ENCODE measurements around the gene OTOGL. TPM values are rescaled to one million over a fixed set of nuclear protein-coding genes. Genes with fewer than 3 reads are reported as not detected.

The OTOGL gene
- total and polyA plus RNA-seq, 9 donors, result 0.05 to 0.26 (median 0.12) TPM; not detected in 2

DNA sequence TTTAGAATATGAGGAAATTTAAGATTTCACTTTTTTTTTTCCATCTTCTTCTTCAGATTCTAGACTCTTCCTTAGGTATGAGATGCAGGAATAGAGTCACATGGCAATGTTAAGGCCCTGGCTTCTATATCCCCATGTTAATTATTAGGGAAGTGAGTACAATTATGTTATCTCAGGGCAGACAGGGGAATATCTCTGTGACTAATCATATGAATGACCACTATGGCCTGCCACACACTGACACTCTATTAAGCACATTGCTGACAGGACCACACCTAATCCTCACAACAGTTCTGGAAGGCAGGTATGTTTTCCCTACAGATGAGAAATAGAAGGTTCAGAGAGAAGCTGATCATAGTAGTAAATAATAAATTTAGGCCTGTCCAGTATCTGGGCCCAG lies 275.3 kb downstream of the OTOGL start:
- H3K4me1 ChIP-seq (ENCODE audit: insufficient read depth), result no peaks in the 10 kb centered on the region
- intact Hi-C loops (cut with DNase I), result no loop called here
- H3K9me3 ChIP-seq, result no peaks in the 10 kb centered on the region
- TF ChIP-seq POLR2A (IDR thresholded peaks at IDR 0.05) (no peak), EP300 (IDR thresholded peaks at IDR 0.05) (no peak)
- TF ChIP-seq, protein P1, sequence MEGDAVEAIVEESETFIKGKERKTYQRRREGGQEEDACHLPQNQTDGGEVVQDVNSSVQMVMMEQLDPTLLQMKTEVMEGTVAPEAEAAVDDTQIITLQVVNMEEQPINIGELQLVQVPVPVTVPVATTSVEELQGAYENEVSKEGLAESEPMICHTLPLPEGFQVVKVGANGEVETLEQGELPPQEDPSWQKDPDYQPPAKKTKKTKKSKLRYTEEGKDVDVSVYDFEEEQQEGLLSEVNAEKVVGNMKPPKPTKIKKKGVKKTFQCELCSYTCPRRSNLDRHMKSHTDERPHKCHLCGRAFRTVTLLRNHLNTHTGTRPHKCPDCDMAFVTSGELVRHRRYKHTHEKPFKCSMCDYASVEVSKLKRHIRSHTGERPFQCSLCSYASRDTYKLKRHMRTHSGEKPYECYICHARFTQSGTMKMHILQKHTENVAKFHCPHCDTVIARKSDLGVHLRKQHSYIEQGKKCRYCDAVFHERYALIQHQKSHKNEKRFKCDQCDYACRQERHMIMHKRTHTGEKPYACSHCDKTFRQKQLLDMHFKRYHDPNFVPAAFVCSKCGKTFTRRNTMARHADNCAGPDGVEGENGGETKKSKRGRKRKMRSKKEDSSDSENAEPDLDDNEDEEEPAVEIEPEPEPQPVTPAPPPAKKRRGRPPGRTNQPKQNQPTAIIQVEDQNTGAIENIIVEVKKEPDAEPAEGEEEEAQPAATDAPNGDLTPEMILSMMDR (IDR thresholded peaks at IDR 0.05), result no peak
- H3K27me3 ChIP-seq, result no peaks in the 10 kb centered on the region
- H3K27ac ChIP-seq, result no peak overlapping the region
- H3K4me3 ChIP-seq, result no peak overlapping the region
- DNase-seq, result no peak
- H3K36me3 ChIP-seq, result no peaks in the 10 kb centered on the region

DNA sequence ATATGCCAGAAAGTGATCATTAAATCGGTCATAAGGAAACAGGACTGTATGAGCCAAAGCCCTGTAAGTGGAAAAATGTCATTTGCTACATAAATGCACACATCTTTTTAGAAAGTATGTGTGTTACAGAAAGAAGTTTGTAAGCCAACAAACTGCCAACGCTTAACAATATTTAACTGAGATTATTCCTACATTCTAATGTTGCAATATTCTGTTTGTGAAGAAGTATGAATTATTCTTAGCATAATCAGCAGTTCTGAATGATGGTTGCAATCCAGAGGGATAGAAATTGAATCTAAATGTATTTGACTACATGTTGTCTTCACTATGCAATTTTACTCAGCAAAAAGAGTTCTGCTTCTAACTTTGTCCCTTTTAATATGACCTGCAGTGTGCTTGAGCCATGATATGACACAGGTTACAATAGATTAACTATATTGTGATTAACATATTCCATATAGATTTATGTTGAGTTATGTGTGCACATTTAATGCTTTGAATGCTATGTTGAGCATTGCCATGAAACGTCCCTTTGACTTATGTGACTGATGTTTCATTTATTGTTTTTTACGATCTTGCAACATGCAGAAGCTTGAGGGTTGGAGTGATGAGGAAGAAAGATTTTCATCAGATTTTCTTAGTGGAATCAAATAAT lies 277.9 kb downstream of the OTOGL start:
- TF ChIP-seq POLR2A (IDR thresholded peaks at IDR 0.05) (no peak), EP300 (IDR thresholded peaks at IDR 0.05) (no peak)
- TF ChIP-seq, protein P1 (IDR thresholded peaks at IDR 0.05), result no peak
- Histone ChIP-seq H3K36me3 (no peaks in the 10 kb centered on the region), H3K4me1 (ENCODE audit: insufficient read depth) (no peaks in the 10 kb centered on the region), H3K27me3 (no peaks in the 10 kb centered on the region), H3K9me3 (no peaks in the 10 kb centered on the region), H3K4me3 (no peak overlapping the region), H3K27ac (no peak overlapping the region)
- DNase-seq, result no peak
- intact Hi-C loops (cut with DNase I), result no loop called here
- 86 to 88% (median 86%) methylated on average over 4 of the region's 4 CpGs for WGBS, 3 donors

DNA sequence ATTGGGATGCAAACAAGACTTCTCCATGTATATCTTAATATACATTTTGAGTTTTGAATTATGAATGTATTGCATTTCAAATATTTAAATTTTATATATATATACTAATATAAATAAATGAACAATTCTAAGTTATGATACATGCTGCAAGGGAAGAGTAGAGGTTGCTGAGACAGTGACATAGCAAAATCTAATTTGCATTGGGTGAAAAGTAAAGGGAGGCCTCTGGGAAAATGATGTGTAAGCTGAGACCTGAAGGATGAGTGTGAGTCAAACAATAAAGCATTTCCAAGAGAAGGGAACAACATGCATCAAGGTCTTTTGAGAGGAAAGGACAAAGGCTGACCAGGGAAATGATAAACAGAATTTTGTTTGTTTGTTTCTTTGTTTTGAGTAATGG lies 281.8 kb downstream of the OTOGL start:
- TF ChIP-seq POLR2A (IDR thresholded peaks at IDR 0.05), result no peak
- TF ChIP-seq EP300 (IDR thresholded peaks at IDR 0.05), result no peak
- TF ChIP-seq, protein P1 (IDR thresholded peaks at IDR 0.05), result no peak
- Histone ChIP-seq H3K27ac (no peak overlapping the region), H3K9me3 (no peaks in the 10 kb centered on the region), H3K4me3 (no peak overlapping the region), H3K4me1 (ENCODE audit: insufficient read depth) (no peaks in the 10 kb centered on the region), H3K27me3 (no peaks in the 10 kb centered on the region), H3K36me3 (no peaks in the 10 kb centered on the region)
- intact Hi-C loops (cut with DNase I), result no loop called here
- no peak for DNase-seq

DNA sequence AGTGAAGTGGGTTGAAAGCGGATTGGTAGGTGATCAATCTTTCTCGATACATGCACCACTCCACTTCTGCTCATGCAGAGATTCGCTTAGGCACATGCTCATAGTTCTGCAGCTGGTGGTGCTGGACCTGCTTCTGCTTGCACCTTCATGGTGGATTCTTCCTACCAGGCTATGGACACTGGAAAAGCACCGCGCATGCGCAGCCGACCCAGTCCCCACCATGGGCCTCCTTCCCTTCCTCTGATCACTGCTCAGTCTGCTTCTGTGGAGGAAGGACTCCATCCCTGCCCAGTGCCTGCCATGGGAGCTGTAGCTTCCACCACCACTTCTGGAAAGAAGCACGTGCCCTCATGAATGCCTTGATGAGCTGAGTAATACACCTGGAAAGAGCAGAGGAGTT lies 282.9 kb downstream of the OTOGL start:
- Histone ChIP-seq H3K27ac (no peak overlapping the region), H3K4me3 (no peak overlapping the region), H3K4me1 (ENCODE audit: insufficient read depth) (no peaks in the 10 kb centered on the region), H3K36me3 (no peaks in the 10 kb centered on the region), H3K27me3 (no peaks in the 10 kb centered on the region), H3K9me3 (no peaks in the 10 kb centered on the region)
- DNase-seq, result no peak
- no peak for TF ChIP-seq POLR2A (IDR thresholded peaks at IDR 0.05)
- TF ChIP-seq EP300 (IDR thresholded peaks at IDR 0.05), result no peak
- TF ChIP-seq, protein P1 (IDR thresholded peaks at IDR 0.05), result no peak
- intact Hi-C loops (cut with DNase I), result no loop called here
- WGBS, 3 donors, result 94 to 98% (median 95%) methylated on average over 8 of the region's 8 CpGs

Data from ovary (tissue), 9 donors.